Spleen (tissue), 7 donors: Measurements from ENCODE around the gene FRK.

Experiments
- POLR2A ChIP-seq, 3 donors: fragments of 450-650 bp; IDR thresholded peaks; one replicate each; pipeline ENCODE4 v1.5.1; 2017; ENCODE audit warnings: antibody characterized with exemption in 3 of 3, mild to moderate bottlenecking in 1 of 3
- TF ChIP-seq, protein P1 (sequence below), 11 experiments: fragments of 200-600 bp in 7 of 11; fragments of 450-650 bp in 4 of 11; sonication (generic) in 4 of 11; IDR thresholded peaks in 8 of 11; conservative IDR thresholded peaks in 3 of 11; 1 replicate in 7 of 11; 2 replicates in 4 of 11; pipeline versions ENCODE4 v1.4.0 to v1.8.0; 2016 to 2021; ENCODE audit warnings: antibody characterized with exemption in 11 of 11, inconsistent platforms in 4 of 11, mild to moderate bottlenecking in 1 of 11
- donor health status: DM: no; HTN: no; CAD: no; lungs with moderate emphysema.
- donor health status: DM: no; HTN: no; CAD: no.
- donor health status: DM: no; HTN: no; CAD: no.

DNA sequence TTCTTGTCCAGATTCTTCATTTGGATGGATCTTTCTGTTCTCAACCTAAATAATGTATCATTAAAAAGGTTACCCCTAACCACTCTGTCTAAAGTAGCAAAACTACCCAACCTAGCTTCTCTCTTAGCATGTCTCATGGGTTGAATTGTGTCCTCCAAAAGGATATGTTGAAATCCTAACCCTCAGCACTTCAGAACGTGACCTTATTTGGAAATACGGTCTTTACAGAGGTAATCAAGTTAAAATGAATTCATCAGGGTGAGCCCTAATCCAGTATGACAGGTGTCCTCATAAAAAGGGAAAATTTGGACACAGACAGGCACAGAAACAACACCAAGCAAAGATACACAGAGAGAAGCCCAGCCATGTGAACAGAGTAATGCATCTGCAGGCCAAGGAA, 6.1 kb upstream of the FRK start:
- TF ChIP-seq POLR2A (IDR thresholded peaks at IDR 0.05) = no peak
- TF ChIP-seq, protein P1, sequence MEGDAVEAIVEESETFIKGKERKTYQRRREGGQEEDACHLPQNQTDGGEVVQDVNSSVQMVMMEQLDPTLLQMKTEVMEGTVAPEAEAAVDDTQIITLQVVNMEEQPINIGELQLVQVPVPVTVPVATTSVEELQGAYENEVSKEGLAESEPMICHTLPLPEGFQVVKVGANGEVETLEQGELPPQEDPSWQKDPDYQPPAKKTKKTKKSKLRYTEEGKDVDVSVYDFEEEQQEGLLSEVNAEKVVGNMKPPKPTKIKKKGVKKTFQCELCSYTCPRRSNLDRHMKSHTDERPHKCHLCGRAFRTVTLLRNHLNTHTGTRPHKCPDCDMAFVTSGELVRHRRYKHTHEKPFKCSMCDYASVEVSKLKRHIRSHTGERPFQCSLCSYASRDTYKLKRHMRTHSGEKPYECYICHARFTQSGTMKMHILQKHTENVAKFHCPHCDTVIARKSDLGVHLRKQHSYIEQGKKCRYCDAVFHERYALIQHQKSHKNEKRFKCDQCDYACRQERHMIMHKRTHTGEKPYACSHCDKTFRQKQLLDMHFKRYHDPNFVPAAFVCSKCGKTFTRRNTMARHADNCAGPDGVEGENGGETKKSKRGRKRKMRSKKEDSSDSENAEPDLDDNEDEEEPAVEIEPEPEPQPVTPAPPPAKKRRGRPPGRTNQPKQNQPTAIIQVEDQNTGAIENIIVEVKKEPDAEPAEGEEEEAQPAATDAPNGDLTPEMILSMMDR (IDR thresholded peaks at IDR 0.05 in 8 of 11, conservative IDR thresholded peaks at IDR 0.05 in 3 of 11) = no peak
